Adrenal gland (tissue), 5 donors: Measurements from ENCODE around the gene TEKT4.

Source experiments
- POLR2A ChIP-seq, 2 donors: fragments of 450-650 bp; IDR thresholded peaks; one replicate each; pipeline ENCODE4 v1.6.1; 2017; ENCODE audit warnings: antibody characterized with exemption in 2 of 2, mild to moderate bottlenecking in 2 of 2, moderate library complexity in 1 of 2
- TF ChIP-seq, protein P1 (sequence below), 6 experiments: fragments of 450-650 bp in 4 of 6; fragments of 200-600 bp in 2 of 6; sonication (generic) in 1 of 6; IDR thresholded peaks; 1 replicate in 5 of 6; 2 replicates in 1 of 6; pipeline versions ENCODE4 v1.5.1 to v1.8.0; 2016 to 2021; ENCODE audit warnings: antibody characterized with exemption in 6 of 6, mild to moderate bottlenecking in 2 of 6, moderate library complexity in 1 of 6
- donor health status: DM: no; HTN: no; CAD: no.

DNA sequence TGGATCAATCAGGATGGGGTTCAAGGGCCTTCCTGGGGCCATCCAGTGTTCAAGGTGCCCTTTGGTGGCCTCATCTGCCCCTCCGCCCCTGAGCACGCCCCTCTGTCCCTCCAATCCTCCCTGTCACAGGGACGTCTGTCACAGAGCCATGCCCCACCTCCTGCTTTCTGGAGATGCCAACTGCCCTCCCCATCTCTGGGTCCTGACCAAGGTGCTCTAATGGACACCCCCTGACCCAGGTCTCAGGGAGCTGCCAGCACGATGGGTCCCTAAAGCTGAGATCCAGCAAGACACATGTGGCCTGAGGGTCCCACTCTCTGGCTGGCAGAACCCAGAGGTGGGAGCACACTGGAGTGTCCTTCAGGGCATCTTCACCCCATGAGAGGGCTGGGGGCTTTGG, 2.1 kb upstream of the TEKT4 start:
- TF ChIP-seq, protein P1, sequence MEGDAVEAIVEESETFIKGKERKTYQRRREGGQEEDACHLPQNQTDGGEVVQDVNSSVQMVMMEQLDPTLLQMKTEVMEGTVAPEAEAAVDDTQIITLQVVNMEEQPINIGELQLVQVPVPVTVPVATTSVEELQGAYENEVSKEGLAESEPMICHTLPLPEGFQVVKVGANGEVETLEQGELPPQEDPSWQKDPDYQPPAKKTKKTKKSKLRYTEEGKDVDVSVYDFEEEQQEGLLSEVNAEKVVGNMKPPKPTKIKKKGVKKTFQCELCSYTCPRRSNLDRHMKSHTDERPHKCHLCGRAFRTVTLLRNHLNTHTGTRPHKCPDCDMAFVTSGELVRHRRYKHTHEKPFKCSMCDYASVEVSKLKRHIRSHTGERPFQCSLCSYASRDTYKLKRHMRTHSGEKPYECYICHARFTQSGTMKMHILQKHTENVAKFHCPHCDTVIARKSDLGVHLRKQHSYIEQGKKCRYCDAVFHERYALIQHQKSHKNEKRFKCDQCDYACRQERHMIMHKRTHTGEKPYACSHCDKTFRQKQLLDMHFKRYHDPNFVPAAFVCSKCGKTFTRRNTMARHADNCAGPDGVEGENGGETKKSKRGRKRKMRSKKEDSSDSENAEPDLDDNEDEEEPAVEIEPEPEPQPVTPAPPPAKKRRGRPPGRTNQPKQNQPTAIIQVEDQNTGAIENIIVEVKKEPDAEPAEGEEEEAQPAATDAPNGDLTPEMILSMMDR (IDR thresholded peaks at IDR 0.05) = no peak
- TF ChIP-seq POLR2A (IDR thresholded peaks at IDR 0.05) = no peak
